Coronary artery (tissue), 2 donors: ENCODE measurements around the gene HOXD8.

ENCODE experiments used
- DNase-seq: peaks from one replicate; pipeline ENCODE4 v3.0.0-alpha.2; 2017; ENCODE audit warnings: low spot score
- H3K27ac ChIP-seq, 2 donors: fragments of 200-600 bp; sonication (generic); one replicate each; pipeline ENCODE4 v1.5.1; 2016 to 2019
- H3K4me3 ChIP-seq: fragments of 200-600 bp; sonication (generic); 2 replicates; pipeline ENCODE4 v1.5.1; 2016; ENCODE audit warnings: mild to moderate bottlenecking, moderate library complexity
- CTCF ChIP-seq: fragments of 200-600 bp; sonication (generic); IDR thresholded peaks from one replicate; pipeline ENCODE4 v1.5.1; 2019; ENCODE audit warnings: antibody characterized with exemption

HOXD8 gene

GRCh38 chr2:176156807-176157498, 27.4 kb downstream of the HOXD8 start, which contains the start of gene HOXD3:
HOXD3 (plus strand) TSS chr2:176157307; CDS start chr2:176169115, 11,808 bp downstream.
- TF ChIP-seq CTCF: no peak
- DNase-seq: no peak
- peak within 1 kb of the TSS; percentile 13 for H3K4me3 ChIP-seq
- no peak within 1 kb of the TSS for H3K27ac ChIP-seq

- no peak for TF ChIP-seq CTCF
- H3K4me3 ChIP-seq: peak overlapping the region; percentile 13
- no peak overlapping the region for H3K27ac ChIP-seq
- no peak for DNase-seq
Measured at GRCh38 chr2:176157499-176158185, 28.1 kb downstream of the HOXD8 start.

GRCh38 chr2:176158186-176158591, 28.7 kb downstream of the HOXD8 start:
- Histone ChIP-seq H3K4me3 (no peak overlapping the region), H3K27ac (no peak overlapping the region)
- no peak for DNase-seq
- no peak for TF ChIP-seq CTCF

- no peak for TF ChIP-seq CTCF
- Histone ChIP-seq H3K27ac (no peak overlapping the region), H3K4me3 (peak overlapping the region; percentile 54)
- no peak for DNase-seq
Measured at GRCh38 chr2:176158855-176159662, 29.6 kb downstream of the HOXD8 start.

GRCh38 chr2:176159663-176160250, 30.3 kb downstream of the HOXD8 start:
- Histone ChIP-seq H3K27ac (no peak overlapping the region), H3K4me3 (peak overlapping the region; percentile 54)
- DNase-seq: no peak

More at GRCh38 chr2:176159663-176160250, 30.3 kb downstream of the HOXD8 start:
- no peak for TF ChIP-seq CTCF
